Keratinocyte (primary cell): ENCODE measurements around the gene HSPE1. TPM values are rescaled to one million over a fixed set of nuclear protein-coding genes. Genes with fewer than 3 reads are reported as not detected.
"Not testable (repeated sequence)": the region's sequence is repeated elsewhere in the genome, so short reads cannot be mapped to it uniquely, and the experiment has no call there.

Experiments
- DNase-seq: peaks from one replicate; pipeline ENCODE4 v3.0.0-alpha.2; 2011; ENCODE audit warnings: low read depth, missing footprints, low spot score
- FAIRE-seq: peaks from 2 replicates; lab custom pipeline; 2011; peaks lifted over from hg19 to GRCh38; lab: Jason Lieb, UNC
- H2AFZ ChIP-seq: 2 replicates; pipeline ENCODE4 v1.6.0; 2012; ENCODE audit warnings: low read length, control low read depth, inconsistent platforms; ENCODE audit not compliant: control insufficient read depth
- H3K27ac ChIP-seq: 2 replicates; pipeline ENCODE4 v1.5.1; 2011; ENCODE audit warnings: low read length; ENCODE audit not compliant: control insufficient read depth, insufficient read depth
- H3K27me3 ChIP-seq: 3 replicates; pipeline ENCODE4 v1.6.0; 2011; ENCODE audit warnings: low read length; ENCODE audit not compliant: control insufficient read depth, insufficient read depth; ENCODE audit errors: extremely low read depth
- H3K36me3 ChIP-seq, 2 experiments: 2 replicates in 1 of 2; 3 replicates in 1 of 2; pipeline ENCODE4 v1.5.1; 2011; ENCODE audit warnings: low read length in 2 of 2, mild to moderate bottlenecking in 1 of 2; ENCODE audit not compliant: control insufficient read depth in 2 of 2, insufficient read depth in 2 of 2; ENCODE audit errors: extremely low read depth in 1 of 2
- H3K4me1 ChIP-seq: 3 replicates; pipeline ENCODE4 v1.5.1; 2011; ENCODE audit warnings: low read length; ENCODE audit not compliant: control insufficient read depth, insufficient read depth; ENCODE audit errors: extremely low read depth
- H3K4me2 ChIP-seq: 3 replicates; pipeline ENCODE4 v1.6.0; 2011; ENCODE audit warnings: low read depth, low read length; ENCODE audit not compliant: control insufficient read depth, insufficient read depth; ENCODE audit errors: extremely low read depth
- H3K4me3 ChIP-seq, 3 experiments: fragments of 200-600 bp in 1 of 3; sonication (generic) in 1 of 3; 2 replicates in 2 of 3; 3 replicates in 1 of 3; pipeline ENCODE4 v1.5.1; 2011 to 2016; ENCODE audit warnings: low read length in 3 of 3, mild to moderate bottlenecking in 3 of 3, control low read depth in 2 of 3, inconsistent platforms in 1 of 3, low read depth in 1 of 3, mixed read lengths in 1 of 3, mixed run types in 1 of 3, moderate library complexity in 1 of 3; ENCODE audit not compliant: control insufficient read depth in 2 of 3, insufficient read depth in 2 of 3; ENCODE audit errors: extremely low read depth in 1 of 3
- H3K79me2 ChIP-seq: 2 replicates; pipeline ENCODE4 v1.6.0; 2012; ENCODE audit warnings: low read length; ENCODE audit not compliant: control insufficient read depth, insufficient read depth
- H3K9ac ChIP-seq: 3 replicates; pipeline ENCODE4 v1.6.0; 2011; ENCODE audit warnings: low read length; ENCODE audit not compliant: control insufficient read depth, insufficient read depth; ENCODE audit errors: extremely low read depth
- H3K9me1 ChIP-seq: 3 replicates; pipeline ENCODE4 v1.6.0; 2011; ENCODE audit warnings: low read length; ENCODE audit not compliant: control insufficient read depth, insufficient read depth; ENCODE audit errors: extremely low read depth
- H3K9me3 ChIP-seq: 2 replicates; pipeline ENCODE4 v1.5.1; 2012; ENCODE audit warnings: low read depth, low read length; ENCODE audit not compliant: control insufficient read depth
- H4K20me1 ChIP-seq: 3 replicates; pipeline ENCODE4 v1.6.0; 2011; ENCODE audit warnings: low read length; ENCODE audit not compliant: control insufficient read depth, insufficient read depth; ENCODE audit errors: extremely low read depth
- CTCF ChIP-seq, 3 experiments: IDR thresholded peaks in 1 of 3; conservative IDR thresholded peaks in 1 of 3; optimal IDR thresholded peaks in 1 of 3; 2 replicates in 2 of 3; 3 replicates in 1 of 3; pipeline versions ENCODE3 to v1.5.1; 2011; ENCODE audit warnings: low read length in 3 of 3, mild to moderate bottlenecking in 3 of 3, moderate library complexity in 2 of 3, control low read depth in 1 of 3, inconsistent platforms in 1 of 3; ENCODE audit not compliant: insufficient read depth in 2 of 3; ENCODE audit errors: extremely low read depth in 1 of 3
- EZH2 ChIP-seq: IDR thresholded peaks from one replicate; pipeline ENCODE4 v1.6.1; 2012; ENCODE audit warnings: inconsistent platforms, mild to moderate bottlenecking, low read length, moderate library complexity
- dilution Hi-C: fragments of 300-500 bp; cut with MboI; formaldehyde crosslinking; loops from one replicate; pipeline ENCODE4 v1.7.0; 2020; ENCODE audit warnings: low sequenced_read_pairs; ENCODE audit not compliant: extremely low pct_ligation_motif_present
- polyA plus RNA-seq, 5 experiments: library from polyadenylated mRNA; depleted of rRNA in 3 of 5; stranded (reverse) in 3 of 5; stranded (forward) in 1 of 5; unstranded in 1 of 5; fragments of >200 nt; gene quantifications; 1 replicate in 1 of 5; 2 replicates in 3 of 5; 3 replicates in 1 of 5; pipeline versions ENCODE4 v1.2.1 to v1.2.3, GENCODE V29; 2011 to 2012; ENCODE audit warnings: missing spikeins in 2 of 5, low read depth in 1 of 5, low replicate concordance in 1 of 5

The HSPE1 gene
- polyA plus RNA-seq, 1 donor (not counting 4 experiments of a cell fraction or from before 2014, with no cell fraction given): 277 TPM

GRCh38 chr2:197547163-197547900 is 47.2 kb downstream of the HSPE1 start:
- FAIRE-seq (no peak), DNase-seq (no peak)
- no peaks in the 10 kb centered on the region for H3K9me3 ChIP-seq
- H3K36me3 ChIP-seq: peaks cover 8 to 10% of the 10 kb centered on the region in 2 experiments
- H3K4me1 ChIP-seq: no peaks in the 10 kb centered on the region
- no peak overlapping the region for H3K4me3 ChIP-seq
- dilution Hi-C loops: no loop called here
- no peak overlapping the region for H2AFZ ChIP-seq
- peaks cover 15% of the 10 kb centered on the region for H3K79me2 ChIP-seq
- H3K27ac ChIP-seq: no peak overlapping the region
- H3K27me3 ChIP-seq: no peaks in the 10 kb centered on the region
- no peaks in the 10 kb centered on the region for H4K20me1 ChIP-seq
- no peak for TF ChIP-seq CTCF (optimal IDR thresholded peaks at IDR 0.05 in 1 of 3, IDR thresholded peaks at IDR 0.05 in 1 of 3, conservative IDR thresholded peaks at IDR 0.05 in 1 of 3; ENCODE audit: extremely low read depth in 1 of 3, insufficient read depth in 2 of 3, low read length in 3 of 3)
- TF ChIP-seq EZH2: no peak
- no peaks in the 10 kb centered on the region for H3K9me1 ChIP-seq
- no peak overlapping the region for H3K9ac ChIP-seq
- no peak overlapping the region for H3K4me2 ChIP-seq

DNA sequence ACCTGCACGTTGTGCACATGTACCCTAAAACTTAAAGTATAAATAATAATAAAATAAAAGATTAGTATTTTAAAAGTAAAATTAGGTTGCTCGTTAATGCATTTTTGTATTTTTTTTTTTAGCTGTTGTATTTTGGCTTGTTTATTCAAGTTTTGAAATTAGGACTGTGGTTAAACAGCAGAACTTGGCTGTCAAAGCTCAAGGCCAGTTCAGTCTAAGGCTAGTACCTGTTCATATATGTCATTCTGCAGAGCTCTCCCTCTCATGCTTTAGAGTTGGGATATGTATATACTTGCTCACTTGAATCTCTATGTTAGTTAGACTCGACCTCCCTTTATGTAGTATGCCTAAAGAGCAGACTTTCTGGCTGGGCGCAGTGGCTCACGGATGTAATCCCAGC is 48.4 kb downstream of the HSPE1 start:
- no peak overlapping the region for H3K4me3 ChIP-seq
- no peaks in the 10 kb centered on the region for H3K27me3 ChIP-seq
- H3K79me2 ChIP-seq: peaks cover 13% of the 10 kb centered on the region
- no peak overlapping the region for H2AFZ ChIP-seq
- H3K4me1 ChIP-seq: no peaks in the 10 kb centered on the region
- TF ChIP-seq CTCF (optimal IDR thresholded peaks at IDR 0.05 in 1 of 3, IDR thresholded peaks at IDR 0.05 in 1 of 3, conservative IDR thresholded peaks at IDR 0.05 in 1 of 3; ENCODE audit: extremely low read depth in 1 of 3, insufficient read depth in 2 of 3, low read length in 3 of 3): no peak
- TF ChIP-seq EZH2: no peak
- H3K27ac ChIP-seq: no peak overlapping the region
- no peak overlapping the region for H3K9ac ChIP-seq
- dilution Hi-C loops: no loop called here
- no peaks in the 10 kb centered on the region for H3K9me1 ChIP-seq
- DNase-seq (no peak), FAIRE-seq (no peak)
- no peak overlapping the region for H3K4me2 ChIP-seq
- no peaks in the 10 kb centered on the region for H4K20me1 ChIP-seq
- H3K36me3 ChIP-seq: peaks cover 0 to 3% of the 10 kb centered on the region in 2 experiments
- H3K9me3 ChIP-seq: no peaks in the 10 kb centered on the region

GRCh38 chr2:197551260-197551659 is 51.1 kb downstream of the HSPE1 start:
- H3K4me1 ChIP-seq, dilution Hi-C loops, DNase-seq, H3K27me3 ChIP-seq, H4K20me1 ChIP-seq, H3K9ac ChIP-seq, H3K4me2 ChIP-seq, H3K9me3 ChIP-seq, H3K79me2 ChIP-seq, FAIRE-seq, H3K36me3 ChIP-seq, H2AFZ ChIP-seq, H3K4me3 ChIP-seq, H3K27ac ChIP-seq, H3K9me1 ChIP-seq: not testable (repeated sequence)
